AG04450 (cell line): ENCODE measurements around the gene HGFAC. TPM values are rescaled to one million over a fixed set of nuclear protein-coding genes. Genes with fewer than 3 reads are reported as not detected.

Source experiments
- CTCF ChIA-PET: fragments of 300-600, 350-600 bp; formaldehyde crosslinking; extraction: SDS; loops from one replicate; lab custom pipeline; 2022; ENCODE audit warnings: antibody characterized with exemption, inconsistent platforms; lab: Charles Lee
- POLR2A ChIA-PET: fragments of 350-600 bp; formaldehyde crosslinking; extraction: SDS; loops from one replicate; lab custom pipeline; 2021; ENCODE audit warnings: antibody characterized with exemption, inconsistent platforms; lab: Yijun Ruan, JAX
- DNase-seq: peaks from one replicate; pipeline ENCODE4 v3.0.0-alpha.2; 2011; ENCODE audit warnings: low read depth, low spot score
- H3K27ac ChIP-seq: one replicate; pipeline ENCODE4 v1.5.1; 2012; ENCODE audit warnings: low read depth, low read length, control low read depth
- H3K27me3 ChIP-seq: one replicate; pipeline ENCODE4 v1.6.0; 2012; ENCODE audit warnings: low read length; ENCODE audit not compliant: control insufficient read depth, insufficient read depth
- H3K4me3 ChIP-seq: 2 replicates; pipeline ENCODE4 v1.5.1; 2011; ENCODE audit warnings: mild to moderate bottlenecking, low read depth, low read length, control low read depth
- H3K9me3 ChIP-seq: 2 replicates; pipeline ENCODE4 v1.5.1; 2012; ENCODE audit warnings: low read length; ENCODE audit not compliant: control insufficient read depth, insufficient read depth
- CTCF ChIP-seq: IDR thresholded peaks from 2 replicates; pipeline ENCODE4 v1.5.1; 2011; ENCODE audit warnings: low read depth, low read length, control low read depth, inconsistent platforms
- polyA plus RNA-seq: library from polyadenylated mRNA; depleted of rRNA; stranded (reverse); fragments of >200 nt; gene quantifications from 2 replicates; pipeline ENCODE4 v1.2.3, GENCODE V29; 2011

Gene HGFAC
- polyA plus RNA-seq, 1 experiment, result not detected

- POLR2A ChIA-PET, result no interaction called here
- no peaks in the 10 kb centered on the region; the same call in 1 of the 2 replicates for H3K9me3 ChIP-seq
- CTCF ChIA-PET, result no interaction called here
- DNase-seq, result no peak
- no peak overlapping the region for H3K27ac ChIP-seq
- no peak overlapping the region for H3K4me3 ChIP-seq
- TF ChIP-seq CTCF, result no peak
- no peaks in the 10 kb centered on the region for H3K27me3 ChIP-seq
These were observed 27.1 kb upstream of the HGFAC start for GRCh38 chr4:3414421-3415279.

- Histone ChIP-seq H3K9me3 (no peaks in the 10 kb centered on the region; the same call in 1 of the 2 replicates), H3K27me3 (no peaks in the 10 kb centered on the region), H3K27ac (no peak overlapping the region), H3K4me3 (no peak overlapping the region)
- DNase-seq, result no peak
- no peak for TF ChIP-seq CTCF
- CTCF ChIA-PET, result no interaction called here
- POLR2A ChIA-PET, result no interaction called here
These were observed 26.2 kb upstream of the HGFAC start for GRCh38 chr4:3415471-3416141.

GRCh38 chr4:3416270-3416669 is 25.5 kb upstream of the HGFAC start:
- H3K4me3 ChIP-seq, result no peak overlapping the region
- no peak for DNase-seq
- H3K9me3 ChIP-seq, result no peaks in the 10 kb centered on the region; the same call in 1 of the 2 replicates
- POLR2A ChIA-PET, result no interaction called here
- H3K27me3 ChIP-seq, result no peaks in the 10 kb centered on the region
- TF ChIP-seq CTCF, result no peak
- H3K27ac ChIP-seq, result no peak overlapping the region
- CTCF ChIA-PET, result no interaction called here

GRCh38 chr4:3416821-3417221 is 24.9 kb upstream of the HGFAC start:
- POLR2A ChIA-PET, result no interaction called here
- no peaks in the 10 kb centered on the region for H3K27me3 ChIP-seq
- no peak overlapping the region for H3K27ac ChIP-seq
- H3K9me3 ChIP-seq, result no peaks in the 10 kb centered on the region; the same call in 1 of the 2 replicates
- TF ChIP-seq CTCF, result no peak
- DNase-seq, result no peak
- CTCF ChIA-PET, result no interaction called here
- no peak overlapping the region for H3K4me3 ChIP-seq

GRCh38 chr4:3417448-3417847 is 24.3 kb upstream of the HGFAC start:
- H3K27me3 ChIP-seq, result no peaks in the 10 kb centered on the region
- DNase-seq, result no peak
- H3K4me3 ChIP-seq, result no peak overlapping the region
- H3K9me3 ChIP-seq, result no peaks in the 10 kb centered on the region; the same call in 1 of the 2 replicates
- ChIA-PET POLR2A (no interaction called here), CTCF (no interaction called here)
- TF ChIP-seq CTCF, result no peak
- no peak overlapping the region for H3K27ac ChIP-seq
